K562 (cell line): ENCODE measurements around the gene TLR6. TPM values are rescaled to one million over a fixed set of nuclear protein-coding genes. Genes with fewer than 3 reads are reported as not detected.

ENCODE experiments used
- ATF4 ChIP-seq: fragments of 450-650 bp; formaldehyde crosslinking; IDR thresholded peaks from 2 replicates; pipeline ENCODE4 v1.4.0; 2022; ENCODE audit warnings: mild to moderate bottlenecking, moderate library complexity
- CEBPB ChIP-seq: fragments of 450-650 bp; IDR thresholded peaks from 2 replicates; pipeline ENCODE4 v1.6.1; 2016; ENCODE audit warnings: missing genetic modification characterization, missing compliant biosample characterization
- DACH1 ChIP-seq: fragments of 450-650 bp; IDR thresholded peaks from 2 replicates; pipeline ENCODE4 v1.6.1; 2018; ENCODE audit not compliant: partially characterized antibody
- ELF2 ChIP-seq: fragments of 250-450 bp; sonication (Bioruptor Pico); IDR thresholded peaks from 2 replicates; pipeline ENCODE4 v1.5.0; 2021; ENCODE audit warnings: mild to moderate bottlenecking
- EZH2 ChIP-seq: IDR thresholded peaks from 2 replicates; pipeline ENCODE4 v1.6.1; 2012; ENCODE audit warnings: low read depth, mild to moderate bottlenecking, inconsistent platforms, low read length, borderline replicate concordance
- HDAC6 ChIP-seq: IDR thresholded peaks from 2 replicates; pipeline ENCODE4 v1.6.1; 2012; ENCODE audit warnings: low read depth, mild to moderate bottlenecking, control low read depth, inconsistent platforms, low read length, moderate library complexity
- HSF4 ChIP-seq: fragments of 250-450 bp; sonication (Bioruptor Pico); IDR thresholded peaks from 2 replicates; pipeline ENCODE4 v2.1.2; 2022; ENCODE audit warnings: mild to moderate bottlenecking, moderate library complexity, borderline replicate concordance
- KAT7 ChIP-seq: sonication (generic); formaldehyde crosslinking; IDR thresholded peaks from 2 replicates; pipeline ENCODE4 v1.8.0; 2022; ENCODE audit warnings: missing genetic modification reagents, mild to moderate bottlenecking, borderline replicate concordance
- KLF10 ChIP-seq: fragments of 250-450 bp; sonication (Bioruptor Pico); IDR thresholded peaks from 2 replicates; pipeline ENCODE4 v1.6.1; 2021; ENCODE audit warnings: matching md5 sums
- MAFG ChIP-seq: fragments of 450-650 bp; conservative IDR thresholded peaks from 2 replicates; pipeline ENCODE4 v1.6.1; 2016; ENCODE audit warnings: missing genetic modification characterization, missing compliant biosample characterization
- MYNN ChIP-seq, 2 experiments: sonication (generic); formaldehyde crosslinking in 1 of 2; IDR thresholded peaks; 2 replicates each; pipeline versions ENCODE4 v1.5.0 to v1.6.1; 2016 to 2020; ENCODE audit warnings: antibody characterized with exemption in 1 of 2, missing genetic modification reagents in 1 of 2
- PML ChIP-seq: IDR thresholded peaks from 2 replicates; pipeline ENCODE4 v1.6.1; 2012; ENCODE audit warnings: low read length, inconsistent platforms
- TEAD2 ChIP-seq: fragments of 450-650 bp; IDR thresholded peaks from 2 replicates; pipeline ENCODE4 v1.6.1; 2016; ENCODE audit warnings: missing genetic modification characterization, control low read depth, missing compliant biosample characterization
- ZFP36 ChIP-seq: fragments of 150-350 bp; IDR thresholded peaks from 2 replicates; pipeline ENCODE4 v1.6.1; 2018; ENCODE audit warnings: low read length, low read depth; ENCODE audit not compliant: partially characterized antibody
- ZNF280B ChIP-seq: fragments of 250-450 bp; sonication (Bioruptor Pico); IDR thresholded peaks from 2 replicates; pipeline ENCODE4 v1.5.1; 2021; ENCODE audit warnings: mild to moderate bottlenecking
- ZNF639 ChIP-seq, 2 experiments: fragments of 200-800 bp in 1 of 2; sonication (Bioruptor generic) in 1 of 2; sonication (generic) in 1 of 2; formaldehyde crosslinking in 1 of 2; IDR thresholded peaks in 1 of 2; conservative IDR thresholded peaks in 1 of 2; 2 replicates each; pipeline versions ENCODE4 v1.5.0 to v1.6.1; 2016 to 2020; ENCODE audit warnings: missing compliant biosample characterization in 1 of 2, missing genetic modification characterization in 1 of 2, missing genetic modification reagents in 1 of 2
- ZNF695 ChIP-seq: fragments of 450-650 bp; formaldehyde crosslinking; IDR thresholded peaks from 2 replicates; pipeline ENCODE4 v1.4.0; 2020; ENCODE audit warnings: mild to moderate bottlenecking, moderate library complexity
- ZNF766 ChIP-seq: fragments of 200-800 bp; sonication (Bioruptor generic); conservative IDR thresholded peaks from 2 replicates; pipeline ENCODE4 v1.6.1; 2016; ENCODE audit warnings: missing genetic modification characterization, missing compliant biosample characterization
- polyA plus RNA-seq, 8 experiments: library from polyadenylated mRNA; depleted of rRNA in 4 of 8; stranded (reverse) in 5 of 8; unstranded in 3 of 8; fragments of >200 nt; fragmentation: Nextera tagmentation in 2 of 8; fragmentation: Illumina TruSeq in 1 of 8; extraction: Ambion mirVana in 2 of 8; extraction: Trizol in 1 of 8; gene quantifications; 2 replicates each; pipeline versions ENCODE4 v1.2.1 to v1.2.3, GENCODE V29; 2011 to 2014; ENCODE audit warnings: inconsistent platforms in 1 of 8, missing spikeins in 1 of 8
- total RNA-seq, 7 experiments: library from RNA; depleted of rRNA in 6 of 7; stranded (reverse); fragments of >200 nt in 6 of 7; fragmentation: Illumina TruSeq in 2 of 7; extraction: Trizol in 2 of 7; gene quantifications; 2 replicates each; pipeline versions ENCODE4 v1.2.1 to v1.2.3, GENCODE V29; 2011 to 2021; ENCODE audit warnings: low replicate concordance in 1 of 7
- TF ChIP-seq, protein P1 (sequence below): sonication (generic); formaldehyde crosslinking; IDR thresholded peaks from 2 replicates; pipeline ENCODE4 v1.8.0; 2022; ENCODE audit warnings: missing genetic modification reagents, mild to moderate bottlenecking, moderate library complexity, borderline replicate concordance
- TF ChIP-seq, protein P2 (sequence below): fragments of 250-450 bp; sonication (Bioruptor Pico); IDR thresholded peaks from 2 replicates; pipeline ENCODE4 v1.5.0; 2021; ENCODE audit warnings: mild to moderate bottlenecking, moderate library complexity

The TLR6 gene
- total and polyA plus RNA-seq, 9 of the 15 experiments (the other 6 are each of a cell fraction or from before 2014, with no cell fraction given) = 0.08 to 1.9 (median 0.91) TPM

- TF ChIP-seq ZNF695 (CRISPR knock-in tag) = no peak
- no peak for TF ChIP-seq MYNN (IDR thresholded peaks at IDR 0.05)
- no peak for TF ChIP-seq MYNN (CRISPR knock-in tag; IDR thresholded peaks at IDR 0.05)
- TF ChIP-seq CEBPB = peak; percentile 64
- no peak for TF ChIP-seq PML
- TF ChIP-seq, protein P1, sequence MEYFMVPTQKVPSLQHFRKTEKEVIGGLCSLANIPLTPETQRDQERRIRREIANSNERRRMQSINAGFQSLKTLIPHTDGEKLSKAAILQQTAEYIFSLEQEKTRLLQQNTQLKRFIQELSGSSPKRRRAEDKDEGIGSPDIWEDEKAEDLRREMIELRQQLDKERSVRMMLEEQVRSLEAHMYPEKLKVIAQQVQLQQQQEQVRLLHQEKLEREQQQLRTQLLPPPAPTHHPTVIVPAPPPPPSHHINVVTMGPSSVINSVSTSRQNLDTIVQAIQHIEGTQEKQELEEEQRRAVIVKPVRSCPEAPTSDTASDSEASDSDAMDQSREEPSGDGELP = no peak
- TF ChIP-seq ELF2 (CRISPR knock-in tag) = no peak
- no peak for TF ChIP-seq ZNF639 (CRISPR knock-in tag; conservative IDR thresholded peaks at IDR 0.05 in 1 of 2, IDR thresholded peaks at IDR 0.05 in 1 of 2)
- TF ChIP-seq KAT7 (CRISPR knock-in tag) = no peak
- TF ChIP-seq ZFP36 = no peak
- no peak for TF ChIP-seq KLF10 (CRISPR knock-in tag)
- TF ChIP-seq MAFG (tag) = peak; percentile 54
- no peak for TF ChIP-seq TEAD2 (tag)
- TF ChIP-seq HDAC6 = no peak
- TF ChIP-seq, protein P2, sequence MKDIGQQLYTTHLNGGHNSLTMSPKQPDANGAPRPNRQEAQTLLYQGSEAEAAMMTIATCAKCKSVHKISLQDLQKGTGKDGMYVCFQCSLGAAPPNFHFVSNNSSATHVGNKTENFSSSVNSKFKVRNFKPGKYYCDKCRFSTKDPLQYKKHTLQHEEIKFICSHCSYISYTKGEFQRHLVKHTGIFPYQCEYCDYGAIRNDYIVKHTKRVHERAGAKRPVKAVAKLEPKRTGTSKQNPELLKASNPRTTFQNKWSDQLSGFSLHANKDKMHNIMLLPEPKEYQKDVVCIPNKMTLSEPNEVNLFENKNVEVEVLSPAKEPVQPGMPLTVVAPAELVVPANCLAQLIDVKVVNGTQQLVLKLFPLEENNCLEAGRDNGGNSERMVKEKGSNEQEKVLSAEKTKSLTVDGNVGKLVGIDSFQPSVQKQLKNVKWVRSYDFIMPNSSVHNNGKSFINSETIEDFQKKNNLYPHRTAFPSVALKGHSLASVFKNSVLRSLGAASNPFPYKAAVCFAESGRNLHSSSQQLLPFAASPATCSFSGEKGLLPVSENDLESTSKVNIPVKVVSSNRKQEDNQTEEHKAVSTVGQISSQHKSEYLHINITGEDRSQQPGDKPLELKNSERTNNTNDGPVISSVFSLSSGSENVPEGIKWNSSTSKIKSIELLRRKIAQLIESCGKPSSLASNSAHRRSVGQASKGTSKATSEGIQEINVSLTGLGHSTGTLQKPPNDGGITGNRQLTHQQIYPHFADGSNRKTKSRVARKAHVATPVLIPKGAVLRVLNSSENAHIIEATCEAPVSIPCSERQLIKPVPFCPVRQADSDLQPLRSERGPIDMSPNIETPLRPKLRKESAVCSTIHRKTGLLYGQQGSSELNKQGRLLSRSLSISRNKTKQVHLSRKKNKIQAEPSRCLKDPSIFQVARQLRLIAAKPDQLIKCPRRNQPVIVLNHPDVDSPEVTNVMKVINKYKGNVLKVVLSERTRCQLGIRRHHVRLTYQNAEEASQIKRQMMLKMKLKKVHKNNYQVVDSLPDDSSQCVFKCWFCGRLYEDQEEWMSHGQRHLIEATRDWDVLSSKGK (CRISPR knock-in tag) = no peak
- TF ChIP-seq ZNF280B = no peak
- TF ChIP-seq DACH1 = no peak
- no peak for TF ChIP-seq EZH2
- 0 out of 2 replicates have a peak, but pooled peaks have one; percentile 48 for TF ChIP-seq ZNF766 (CRISPR knock-in tag)
- TF ChIP-seq HSF4 (CRISPR knock-in tag) = no peak
- 0 out of 2 replicates have a peak, but pooled peaks have one; percentile 27 for TF ChIP-seq ATF4
Measured at GRCh38 chr4:38872620-38873019, 16.0 kb upstream of the TLR6 start (continued).
